NB4 (cell line): Measurements from ENCODE around the gene EPS8L2.

Source experiments
- CTCF ChIP-seq: IDR thresholded peaks from one replicate; pipeline ENCODE4 v1.5.1; 2012; ENCODE audit warnings: low read depth, low read length
- MAX ChIP-seq: IDR thresholded peaks from 2 replicates; pipeline ENCODE4 v1.6.1; 2011; ENCODE audit warnings: low read depth, low read length
- MYC ChIP-seq: IDR thresholded peaks from 2 replicates; pipeline ENCODE4 v1.6.1; 2011; ENCODE audit warnings: low read depth, low read length
- POLR2A ChIP-seq: IDR thresholded peaks from 2 replicates; pipeline ENCODE4 v1.6.1; 2011; ENCODE audit warnings: mild to moderate bottlenecking; ENCODE audit not compliant: insufficient read length; ENCODE audit errors: extremely low read depth

GRCh38 chr11:766936-767210, 60.8 kb downstream of the EPS8L2 start:
- TF ChIP-seq CTCF (no peak), MAX (no peak), POLR2A (no peak), MYC (no peak)
